Right lobe of liver (tissue), 6 donors: ENCODE results near the gene TRMT61B. TPM values are rescaled to one million over a fixed set of nuclear protein-coding genes. Genes with fewer than 3 reads are reported as not detected.

Source experiments
- ATAC-seq, 4 donors: fragments of 200-7000 bp; cut with Tn5 transposase; one replicate each; pipeline ENCODE4 v1.9.1; 2020; ENCODE audit warnings: mild to moderate bottlenecking in 4 of 4, moderate library complexity in 4 of 4
- DNase-seq, 3 donors: peaks; one replicate each; pipeline ENCODE4 v3.0.0-alpha.2; 2020
- H3K27ac ChIP-seq, 3 donors: fragments of 200-600 bp; one replicate each; pipeline ENCODE4 v1.8.0; 2022
- H3K27me3 ChIP-seq, 2 donors: fragments of 200-600 bp; one replicate each; pipeline ENCODE4 v1.8.0; 2022
- H3K36me3 ChIP-seq, 4 donors: fragments of 200-600 bp; sonication (generic) in 1 of 4; one replicate each; pipeline versions ENCODE4 v1.5.1 to v1.8.0; 2017 to 2022; ENCODE audit warnings: control low read depth in 1 of 4
- H3K4me1 ChIP-seq, 4 donors: fragments of 200-600 bp; sonication (generic) in 1 of 4; one replicate each; pipeline versions ENCODE4 v1.5.1 to v1.8.0; 2017 to 2022; ENCODE audit warnings: control low read depth in 1 of 4
- H3K4me3 ChIP-seq, 3 donors: fragments of 200-600 bp; one replicate each; pipeline ENCODE4 v1.8.0; 2022
- H3K9me3 ChIP-seq, 4 donors: fragments of 200-600 bp; sonication (generic) in 1 of 4; one replicate each; pipeline versions ENCODE4 v1.5.1 to v1.8.0; 2017 to 2022; ENCODE audit warnings: control low read depth in 1 of 4
- POLR2A ChIP-seq: fragments of 450-650 bp; IDR thresholded peaks from one replicate; pipeline ENCODE4 v1.6.1; 2017; ENCODE audit warnings: antibody characterized with exemption, mild to moderate bottlenecking
- WGBS: methylation state at CpG from one replicate; pipeline ENCODE4 v1.1.6; 2018; ENCODE audit warnings: low coverage, low lambda C conversion rate; ENCODE audit not compliant: insufficient coverage; ENCODE audit errors: missing lambda C conversion rate; 5-methylcytosine and 5-hydroxymethylcytosine counted together
- intact Hi-C, 2 donors: fragments of 100-400 bp; cut with DNase I; formaldehyde crosslinking; loops; one replicate each; pipeline versions ENCODE4 v1.11.2 to v1.14.1; 2022
- total RNA-seq, 6 experiments: library from RNA; depleted of rRNA in 2 of 6; stranded (reverse); fragments of >200 nt in 2 of 6; fragmentation: NEBNext Ultra II Directional in 3 of 6; extraction: Animal tissue kit (Norgen Biotek cat#: 25700) in 3 of 6; gene quantifications; one replicate each; pipeline versions ENCODE4 v1.1.0 to v1.2.4, GENCODE V29; 2016 to 2023
- TF ChIP-seq, protein P1 (sequence below), 4 donors: fragments of 200-600 bp in 3 of 4; fragments of 450-650 bp in 1 of 4; IDR thresholded peaks; one replicate each; pipeline versions ENCODE4 v1.5.1 to v1.8.0; 2016 to 2022; ENCODE audit warnings: antibody characterized with exemption in 4 of 4, mild to moderate bottlenecking in 2 of 4
- donor health status: DM: no; HTN: yes; CAD: no.
- donor health status: DM: no; HTN: no; CAD: no.
- donor health status: DM: no; HTN: no; CAD: no.
- donor health status: DM: no; HTN: yes; CAD: no.
- donor health status: DM: no; HTN: yes; CAD: no.

Gene TRMT61B
- total RNA-seq, 6 experiments from 2014 or later, result 6.4 to 9.5 (median 7.6) TPM

DNA sequence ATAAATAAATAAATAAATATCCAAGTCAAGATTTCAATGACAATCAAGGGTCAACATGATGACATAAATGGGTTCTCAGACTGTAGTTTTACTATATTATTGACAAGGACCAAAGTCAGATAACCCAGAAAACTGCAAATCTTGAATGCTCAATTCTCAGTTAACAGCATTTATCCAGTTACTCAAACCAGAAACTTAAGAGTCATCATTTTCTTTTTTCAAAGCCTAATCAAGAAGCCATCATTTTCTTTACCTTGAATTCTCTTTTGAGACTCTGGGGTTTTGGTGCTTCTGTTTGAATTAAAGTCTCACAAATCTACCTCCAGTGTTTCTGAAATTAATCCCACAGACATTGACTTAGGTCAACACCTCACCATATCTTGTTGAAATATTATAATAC lies 14.1 kb downstream of the TRMT61B start:
- H3K27me3 ChIP-seq, result no peaks in the 10 kb centered on the region
- no peaks in the 10 kb centered on the region for H3K9me3 ChIP-seq
- TF ChIP-seq, protein P1, sequence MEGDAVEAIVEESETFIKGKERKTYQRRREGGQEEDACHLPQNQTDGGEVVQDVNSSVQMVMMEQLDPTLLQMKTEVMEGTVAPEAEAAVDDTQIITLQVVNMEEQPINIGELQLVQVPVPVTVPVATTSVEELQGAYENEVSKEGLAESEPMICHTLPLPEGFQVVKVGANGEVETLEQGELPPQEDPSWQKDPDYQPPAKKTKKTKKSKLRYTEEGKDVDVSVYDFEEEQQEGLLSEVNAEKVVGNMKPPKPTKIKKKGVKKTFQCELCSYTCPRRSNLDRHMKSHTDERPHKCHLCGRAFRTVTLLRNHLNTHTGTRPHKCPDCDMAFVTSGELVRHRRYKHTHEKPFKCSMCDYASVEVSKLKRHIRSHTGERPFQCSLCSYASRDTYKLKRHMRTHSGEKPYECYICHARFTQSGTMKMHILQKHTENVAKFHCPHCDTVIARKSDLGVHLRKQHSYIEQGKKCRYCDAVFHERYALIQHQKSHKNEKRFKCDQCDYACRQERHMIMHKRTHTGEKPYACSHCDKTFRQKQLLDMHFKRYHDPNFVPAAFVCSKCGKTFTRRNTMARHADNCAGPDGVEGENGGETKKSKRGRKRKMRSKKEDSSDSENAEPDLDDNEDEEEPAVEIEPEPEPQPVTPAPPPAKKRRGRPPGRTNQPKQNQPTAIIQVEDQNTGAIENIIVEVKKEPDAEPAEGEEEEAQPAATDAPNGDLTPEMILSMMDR (IDR thresholded peaks at IDR 0.05), result no peak
- no peak for TF ChIP-seq POLR2A
- intact Hi-C loops, result no loop called here
- H3K27ac ChIP-seq, result no peak overlapping the region
- no peaks in the 10 kb centered on the region for H3K4me1 ChIP-seq
- no peak overlapping the region for H3K4me3 ChIP-seq
- DNase-seq (no peak), ATAC-seq (no peak)
- peaks cover 0 to 6% (median 0%) of the 10 kb centered on the region in 4 donors for H3K36me3 ChIP-seq

DNA sequence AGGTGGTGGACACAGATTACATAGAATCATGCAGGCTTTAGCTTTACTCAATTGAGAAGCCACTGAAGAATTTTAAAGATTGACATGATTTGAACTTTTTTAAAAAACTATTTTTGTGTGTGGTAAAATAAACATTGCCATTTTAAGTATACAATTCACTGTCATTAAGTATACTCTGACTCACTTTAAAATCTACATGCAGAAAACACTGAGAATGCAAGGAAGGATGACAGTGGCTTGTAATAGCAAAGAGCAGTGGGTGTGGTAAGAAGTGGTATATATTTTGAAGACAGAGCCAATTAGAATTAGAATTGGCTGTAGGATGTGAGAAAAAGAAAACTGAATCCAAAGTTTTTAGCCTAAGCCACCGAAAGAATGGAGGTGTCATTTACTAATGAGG lies 14.9 kb downstream of the TRMT61B start:
- H3K36me3 ChIP-seq, result peaks cover 0 to under 1% (median 0%) of the 10 kb centered on the region in 4 donors
- no peaks in the 10 kb centered on the region for H3K27me3 ChIP-seq
- H3K9me3 ChIP-seq, result no peaks in the 10 kb centered on the region
- DNase-seq (no peak), ATAC-seq (no peak)
- TF ChIP-seq, protein P1 (IDR thresholded peaks at IDR 0.05), result no peak
- TF ChIP-seq POLR2A, result no peak
- no peaks in the 10 kb centered on the region for H3K4me1 ChIP-seq
- intact Hi-C loops, result no loop called here
- no peak overlapping the region for H3K4me3 ChIP-seq
- 89% methylated on average over 1 of the region's 1 CpG for WGBS
- no peak overlapping the region for H3K27ac ChIP-seq

DNA sequence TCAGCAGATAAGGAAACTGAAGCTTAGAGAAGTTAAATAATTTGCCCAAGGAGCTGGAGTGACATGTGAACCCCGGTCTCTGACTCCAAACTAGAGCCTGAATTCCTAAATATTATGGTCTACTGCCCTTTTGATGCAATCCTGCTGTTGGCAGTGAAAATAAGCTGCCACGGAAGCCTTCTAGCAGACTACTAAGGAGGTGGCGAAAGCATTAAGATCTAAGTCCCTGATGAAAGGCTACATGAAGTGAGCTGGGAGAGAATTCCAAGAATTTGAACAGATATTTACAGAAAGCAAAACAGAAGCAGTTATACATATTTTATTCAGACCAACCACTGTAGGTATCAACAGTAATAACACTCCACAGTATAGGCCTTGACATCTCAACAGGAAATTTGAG lies 28.1 kb downstream of the TRMT61B start:
- no peaks in the 10 kb centered on the region for H3K27me3 ChIP-seq
- no peak for TF ChIP-seq POLR2A
- TF ChIP-seq, protein P1 (IDR thresholded peaks at IDR 0.05), result no peak
- no peaks in the 10 kb centered on the region for H3K36me3 ChIP-seq
- H3K4me1 ChIP-seq, result no peaks in the 10 kb centered on the region
- DNase-seq, result no peak
- intact Hi-C loops, result no loop called here
- H3K9me3 ChIP-seq, result no peaks in the 10 kb centered on the region
- no peak for ATAC-seq
- H3K4me3 ChIP-seq, result no peak overlapping the region
- 63% methylated on average over 3 of the region's 3 CpGs for WGBS
- no peak overlapping the region for H3K27ac ChIP-seq

DNA sequence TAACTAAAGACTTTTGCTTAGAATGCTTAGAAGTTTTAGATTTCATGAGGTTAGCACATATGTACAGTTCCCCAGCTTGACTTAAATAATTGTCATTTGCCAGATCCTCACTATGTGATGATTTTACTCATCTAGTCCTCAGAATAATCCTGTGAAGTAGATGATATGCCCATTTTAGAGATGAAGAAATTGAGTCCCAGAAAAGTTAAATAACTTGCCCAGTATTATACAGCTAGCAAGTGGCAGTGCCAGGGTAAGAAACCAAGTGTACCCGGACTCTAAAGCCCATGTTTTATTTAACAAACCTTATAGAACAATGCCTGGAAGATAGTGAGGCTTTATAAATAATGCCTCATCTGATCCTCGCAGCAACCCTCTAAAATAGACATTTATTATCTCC lies 31.1 kb downstream of the TRMT61B start:
- no peak for TF ChIP-seq POLR2A
- TF ChIP-seq, protein P1 (IDR thresholded peaks at IDR 0.05), result no peak
- DNase-seq, result no peak
- Histone ChIP-seq H3K9me3 (no peaks in the 10 kb centered on the region), H3K4me3 (no peak overlapping the region), H3K4me1 (no peaks in the 10 kb centered on the region), H3K36me3 (no peaks in the 10 kb centered on the region), H3K27ac (no peak overlapping the region), H3K27me3 (no peaks in the 10 kb centered on the region)
- intact Hi-C loops, result no loop called here
- 94% methylated on average over 2 of the region's 2 CpGs for WGBS
- ATAC-seq, result no peak

DNA sequence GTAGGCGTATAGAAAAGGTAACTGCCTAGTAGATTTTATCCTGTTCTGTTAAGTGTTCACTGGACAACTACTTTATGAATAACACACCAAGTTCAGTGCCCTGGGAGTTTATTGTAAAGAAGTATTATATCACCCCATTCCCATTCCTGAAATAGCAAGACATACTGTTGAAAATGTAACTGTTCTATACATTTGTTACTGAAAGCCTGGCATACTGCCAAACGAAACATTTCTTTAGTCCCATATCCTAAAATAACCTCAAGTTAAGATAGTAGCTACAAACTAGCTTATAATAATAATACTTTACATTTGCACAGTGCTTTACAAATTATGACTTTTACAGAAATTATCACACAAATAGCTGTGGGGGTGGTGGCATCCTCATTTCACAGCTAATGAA lies 34.3 kb downstream of the TRMT61B start:
- DNase-seq (no peak), ATAC-seq (no peak)
- no peak for TF ChIP-seq POLR2A
- TF ChIP-seq, protein P1 (IDR thresholded peaks at IDR 0.05), result no peak
- 61% methylated on average over 2 of the region's 2 CpGs for WGBS
- H3K4me3 ChIP-seq, result no peak overlapping the region
- no peaks in the 10 kb centered on the region for H3K9me3 ChIP-seq
- no peaks in the 10 kb centered on the region for H3K36me3 ChIP-seq
- intact Hi-C loops, result no loop called here
- no peak overlapping the region for H3K27ac ChIP-seq
- H3K4me1 ChIP-seq, result no peaks in the 10 kb centered on the region
- H3K27me3 ChIP-seq, result no peaks in the 10 kb centered on the region
